IMR-90 (cell line): ENCODE measurements around the gene TMEM60. TPM values are rescaled to one million over a fixed set of nuclear protein-coding genes. Genes with fewer than 3 reads are reported as not detected.

Experiments
- ATAC-seq: fragments of 200-7000 bp; cut with Tn5 transposase; 2 replicates; pipeline ENCODE4 v1.9.1; 2020; ENCODE audit warnings: low read depth, mild to moderate bottlenecking, moderate library complexity
- BruUV-seq: library from RNA; stranded (reverse); fragments of 400-500 nt; replicated peaks from 2 replicates; lab custom pipeline; 2021; lab: Mats Ljungman, UMichigan
- CTCF ChIA-PET: fragments of 300-600 bp; formaldehyde crosslinking; extraction: SDS; loops from one replicate; lab custom pipeline; 2021; ENCODE audit warnings: antibody characterized with exemption; lab: Yijun Ruan, JAX
- POLR2A ChIA-PET: fragments of 300-600 bp; sonication (Branson Sonifier 250); formaldehyde crosslinking; loops from one replicate; lab custom pipeline; 2022; ENCODE audit warnings: antibody characterized with exemption; ENCODE audit not compliant: unreplicated experiment; lab: Charles Lee
- DNase-seq: peaks from one replicate; pipeline ENCODE4 v3.0.0; 2013
- H2AFZ ChIP-seq: replicated peaks from 2 replicates; pipeline ENCODE3; 2013; ENCODE audit warnings: low read length, mild to moderate bottlenecking; ENCODE audit not compliant: poor library complexity
- H2AK5ac ChIP-seq: 2 replicates; pipeline ENCODE4 v1.6.1; 2013; ENCODE audit warnings: low read depth, low read length, inconsistent platforms
- H2AK9ac ChIP-seq: replicated peaks from 2 replicates; pipeline ENCODE3; 2013; ENCODE audit warnings: mild to moderate bottlenecking, low read depth, low read length, moderate library complexity; ENCODE audit not compliant: poor library complexity
- H2BK120ac ChIP-seq: 2 replicates; pipeline ENCODE4 v1.6.1; 2013; ENCODE audit warnings: low read depth, low read length, inconsistent platforms
- H2BK15ac ChIP-seq: 3 replicates; pipeline ENCODE4 v1.6.1; 2013; ENCODE audit warnings: low read depth, low read length, inconsistent platforms
- H2BK20ac ChIP-seq: 2 replicates; pipeline ENCODE4 v1.6.1; 2013; ENCODE audit warnings: low read depth, mild to moderate bottlenecking, inconsistent platforms, low read length, moderate library complexity
- H2BK5ac ChIP-seq: 2 replicates; pipeline ENCODE4 v1.6.1; 2013; ENCODE audit warnings: mild to moderate bottlenecking, low read depth, low read length, inconsistent platforms; ENCODE audit not compliant: poor library complexity, severe bottlenecking
- H3K14ac ChIP-seq: replicated peaks from 2 replicates; pipeline ENCODE4 v1.6.1; 2013; ENCODE audit warnings: low read depth, low read length, inconsistent platforms
- H3K18ac ChIP-seq: 2 replicates; pipeline ENCODE4 v1.6.1; 2013; ENCODE audit warnings: low read depth, low read length, control low read depth
- H3K23ac ChIP-seq: 2 replicates; pipeline ENCODE4 v1.6.1; 2013; ENCODE audit warnings: low read depth, low read length, inconsistent platforms
- H3K27ac ChIP-seq: 2 replicates; pipeline ENCODE4 v1.5.1; 2013; ENCODE audit warnings: mild to moderate bottlenecking, control low read depth, low read length; ENCODE audit not compliant: insufficient read depth
- H3K27me3 ChIP-seq: 2 replicates; pipeline ENCODE4 v1.6.1; 2013; ENCODE audit warnings: low read length; ENCODE audit not compliant: control insufficient read depth, insufficient read depth
- H3K36me3 ChIP-seq: 2 replicates; pipeline ENCODE4 v1.6.1; 2013; ENCODE audit warnings: low read length, mixed read lengths; ENCODE audit not compliant: control insufficient read depth, insufficient read depth
- H3K4ac ChIP-seq: 2 replicates; pipeline ENCODE4 v1.6.1; 2013; ENCODE audit warnings: low read depth, low read length, inconsistent platforms
- H3K4me1 ChIP-seq: 2 replicates; pipeline ENCODE4 v1.6.1; 2013; ENCODE audit warnings: low read length, mixed read lengths; ENCODE audit not compliant: control insufficient read depth, insufficient read depth
- H3K4me2 ChIP-seq: 2 replicates; pipeline ENCODE4 v1.6.1; 2013; ENCODE audit warnings: low read depth, mild to moderate bottlenecking, control low read depth, low read length, moderate library complexity
- H3K4me3 ChIP-seq: 2 replicates; pipeline ENCODE4 v1.5.1; 2013; ENCODE audit warnings: low read depth, mild to moderate bottlenecking, control low read depth, low read length, moderate library complexity; ENCODE audit not compliant: insufficient read depth
- H3K56ac ChIP-seq: 2 replicates; pipeline ENCODE4 v1.6.1; 2013; ENCODE audit warnings: low read length, inconsistent platforms; ENCODE audit not compliant: insufficient read depth; ENCODE audit errors: extremely low read depth
- H3K79me1 ChIP-seq, 2 experiments: 2 replicates each; pipeline ENCODE4 v1.6.1; 2013; ENCODE audit warnings: low read length in 2 of 2, inconsistent platforms in 1 of 2, low read depth in 1 of 2
- H3K9ac ChIP-seq: 2 replicates; pipeline ENCODE4 v1.6.1; 2013; ENCODE audit warnings: low read depth, low read length, control low read depth
- H3K9me1 ChIP-seq: 2 replicates; pipeline ENCODE4 v1.6.1; 2013; ENCODE audit warnings: low read length, inconsistent platforms; ENCODE audit not compliant: insufficient read depth
- H3K9me3 ChIP-seq: 2 replicates; pipeline ENCODE4 v1.6.1; 2013; ENCODE audit warnings: low read length; ENCODE audit not compliant: control insufficient read depth, insufficient read depth
- H4K20me1 ChIP-seq: 2 replicates; pipeline ENCODE4 v1.6.1; 2013; ENCODE audit warnings: low read length, inconsistent platforms; ENCODE audit not compliant: insufficient read depth
- H4K5ac ChIP-seq: 2 replicates; pipeline ENCODE4 v1.6.1; 2013; ENCODE audit warnings: mild to moderate bottlenecking, low read depth, low read length, control low read depth
- H4K8ac ChIP-seq, 2 experiments: 2 replicates each; pipeline ENCODE4 v1.6.1; 2013; ENCODE audit warnings: low read depth in 2 of 2, low read length in 2 of 2, control low read depth in 1 of 2, inconsistent platforms in 1 of 2
- H4K91ac ChIP-seq: 2 replicates; pipeline ENCODE4 v1.6.1; 2013; ENCODE audit warnings: low read depth, low read length, inconsistent platforms; ENCODE audit not compliant: insufficient read depth
- BHLHE40 ChIP-seq: fragments of 150-350 bp; IDR thresholded peaks from 2 replicates; pipeline ENCODE4 v1.6.1; 2016; ENCODE audit warnings: mild to moderate bottlenecking, low read depth, low read length
- CEBPB ChIP-seq: IDR thresholded peaks from 2 replicates; pipeline ENCODE4 v1.6.1; 2012; ENCODE audit warnings: low read depth, low read length, improper control_type of control experiment
- CHD1 ChIP-seq: IDR thresholded peaks from 2 replicates; pipeline ENCODE4 v1.6.1; 2012; ENCODE audit warnings: low read depth, low read length, improper control_type of control experiment
- FOS ChIP-seq: fragments of 150-350 bp; IDR thresholded peaks from 2 replicates; pipeline ENCODE4 v1.6.1; 2016; ENCODE audit warnings: low read depth, low read length
- MAFK ChIP-seq: IDR thresholded peaks from 2 replicates; pipeline ENCODE4 v1.6.1; 2012; ENCODE audit warnings: low read depth, low read length, improper control_type of control experiment
- MXI1 ChIP-seq: IDR thresholded peaks from 2 replicates; pipeline ENCODE4 v1.6.1; 2012; ENCODE audit warnings: low read depth, mild to moderate bottlenecking, low read length, moderate library complexity, borderline replicate concordance
- NFE2L2 ChIP-seq: fragments of 150-350 bp; IDR thresholded peaks from 2 replicates; pipeline ENCODE4 v1.6.1; 2016; ENCODE audit warnings: low read depth, mild to moderate bottlenecking, low read length
- POLR2A ChIP-seq: IDR thresholded peaks from 2 replicates; pipeline ENCODE4 v1.6.1; 2012; ENCODE audit warnings: mild to moderate bottlenecking, low read depth, low read length
- RAD21 ChIP-seq: IDR thresholded peaks from 2 replicates; pipeline ENCODE4 v1.6.1; 2012; ENCODE audit warnings: low read length, improper control_type of control experiment
- RFX5 ChIP-seq: IDR thresholded peaks from 2 replicates; pipeline ENCODE4 v1.8.0; 2012; ENCODE audit warnings: low read depth, mild to moderate bottlenecking, low read length, moderate library complexity
- SMC3 ChIP-seq: fragments of 150-350 bp; IDR thresholded peaks from 2 replicates; pipeline ENCODE4 v1.6.1; 2016; ENCODE audit warnings: low read depth, mild to moderate bottlenecking, antibody characterized with exemption, low read length, moderate library complexity
- USF2 ChIP-seq: fragments of 150-350 bp; IDR thresholded peaks from 2 replicates; pipeline ENCODE4 v1.6.1; 2017; ENCODE audit warnings: mild to moderate bottlenecking, antibody characterized with exemption, low read length, low read depth
- WGBS, 2 experiments: methylation state at CpG; one replicate each; pipeline versions ENCODE4 v1.1.5 to v1.1.7; 2013; ENCODE audit warnings: missing lambda C conversion rate in 2 of 2; ENCODE audit not compliant: insufficient read length in 1 of 2; ENCODE audit errors: extremely low coverage in 2 of 2; 5-methylcytosine and 5-hydroxymethylcytosine counted together
- dilution Hi-C: fragments of 300-500 bp; cut with HindIII; formaldehyde crosslinking; loops from one replicate; pipeline ENCODE4 v1.14.3; 2018; ENCODE audit warnings: low sequenced_read_pairs; ENCODE audit not compliant: unreplicated experiment
- in situ Hi-C: fragments of 300-500 bp; cut with MboI; formaldehyde crosslinking; loops from 3 replicates; pipeline ENCODE4 v1.14.3; 2019; ENCODE audit warnings: low sequenced_read_pairs, inconsistent platforms, mixed read lengths
- intact Hi-C: fragments of 100-400 bp; cut with micrococcal nuclease; formaldehyde crosslinking; loops from 2 replicates; pipeline ENCODE4 v1.10.0; 2022
- polyA plus RNA-seq, 3 experiments: library from polyadenylated mRNA; depleted of rRNA; stranded (reverse); fragments of >200 nt; gene quantifications; 2 replicates each; pipeline ENCODE4 v1.2.3, GENCODE V29; 2012; ENCODE audit warnings: low replicate concordance in 1 of 3
- total RNA-seq: library from RNA; depleted of rRNA; stranded (reverse); fragments of >200 nt; gene quantifications from 2 replicates; pipeline ENCODE4 v1.2.3, GENCODE V29; 2012
- TF ChIP-seq, protein P1 (sequence below): conservative IDR thresholded peaks from 2 replicates; pipeline ENCODE4 v1.5.1; 2012; ENCODE audit warnings: mild to moderate bottlenecking, low read depth, low read length, improper control_type of control experiment

The TMEM60 gene
- total and polyA plus RNA-seq, 2 of the 4 experiments (the other 2 are of a cell fraction) = 9.9 to 17.2 TPM

DNA sequence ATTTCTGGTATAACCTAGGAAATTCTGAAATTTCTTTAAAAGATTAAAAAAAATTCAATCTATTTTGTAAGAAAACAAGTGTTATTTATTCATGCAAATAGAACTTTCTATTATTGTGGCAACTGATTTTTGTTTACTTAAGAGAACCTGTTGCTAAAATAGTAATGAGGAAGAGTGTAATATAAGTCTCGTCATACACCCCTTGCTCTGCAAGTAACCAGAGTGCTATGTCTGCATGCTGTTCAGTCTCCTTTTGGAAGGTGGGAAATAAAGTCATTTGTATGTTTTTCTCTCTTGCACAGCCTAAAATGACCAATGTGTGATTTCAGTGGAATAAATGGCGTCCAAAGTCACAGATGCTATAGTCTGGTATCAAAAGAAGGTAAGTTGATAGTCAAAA lies 41.7 kb upstream of the TMEM60 start (continued):
- no peak for TF ChIP-seq USF2
- no peak for TF ChIP-seq BHLHE40

- Histone ChIP-seq H3K4ac (no peak overlapping the region), H3K9me1 (no peaks in the 10 kb centered on the region), H3K56ac (no peak overlapping the region), H4K8ac (no peak overlapping the region; a peak in 1 of 4 replicates), H2BK120ac (no peak overlapping the region), H4K91ac (no peak overlapping the region; the same call in 1 of the 2 replicates), H3K4me2 (no peak overlapping the region), H3K23ac (0 out of 2 replicates have a peak overlapping the region, but pooled peaks have one; percentile 33), H3K9ac (no peak overlapping the region), H3K27ac (no peak overlapping the region), H3K27me3 (no peaks in the 10 kb centered on the region), H2AK5ac (no peak overlapping the region), H4K20me1 (no peaks in the 10 kb centered on the region), H2AFZ (no peak overlapping the region), H2AK9ac (no peak overlapping the region), H2BK5ac (no peak overlapping the region), H3K14ac (no peak overlapping the region), H3K79me1 (peaks cover 13 to 39% of the 10 kb centered on the region in 2 experiments; a peak in 3 of 4 replicates), H3K18ac (no peak overlapping the region), H4K5ac (no peak overlapping the region), H3K4me3 (no peak overlapping the region), H3K4me1 (peaks cover 7% of the 10 kb centered on the region), H2BK15ac (no peak overlapping the region), H2BK20ac (no peak overlapping the region), H3K36me3 (no peaks in the 10 kb centered on the region), H3K9me3 (no peaks in the 10 kb centered on the region)
- no peak for ATAC-seq
- no TSS peak for BruUV-seq
- no CpG with 5 or more reads among the region's 3 CpGs for WGBS, 2 experiments
- DNase-seq = no peak
- in situ Hi-C loops = no loop called here
- POLR2A ChIA-PET = no interaction called here
- intact Hi-C loops = no loop called here
- CTCF ChIA-PET = no interaction called here
- dilution Hi-C loops = no loop called here
- TF ChIP-seq NFE2L2 = no peak
- TF ChIP-seq, protein P1, sequence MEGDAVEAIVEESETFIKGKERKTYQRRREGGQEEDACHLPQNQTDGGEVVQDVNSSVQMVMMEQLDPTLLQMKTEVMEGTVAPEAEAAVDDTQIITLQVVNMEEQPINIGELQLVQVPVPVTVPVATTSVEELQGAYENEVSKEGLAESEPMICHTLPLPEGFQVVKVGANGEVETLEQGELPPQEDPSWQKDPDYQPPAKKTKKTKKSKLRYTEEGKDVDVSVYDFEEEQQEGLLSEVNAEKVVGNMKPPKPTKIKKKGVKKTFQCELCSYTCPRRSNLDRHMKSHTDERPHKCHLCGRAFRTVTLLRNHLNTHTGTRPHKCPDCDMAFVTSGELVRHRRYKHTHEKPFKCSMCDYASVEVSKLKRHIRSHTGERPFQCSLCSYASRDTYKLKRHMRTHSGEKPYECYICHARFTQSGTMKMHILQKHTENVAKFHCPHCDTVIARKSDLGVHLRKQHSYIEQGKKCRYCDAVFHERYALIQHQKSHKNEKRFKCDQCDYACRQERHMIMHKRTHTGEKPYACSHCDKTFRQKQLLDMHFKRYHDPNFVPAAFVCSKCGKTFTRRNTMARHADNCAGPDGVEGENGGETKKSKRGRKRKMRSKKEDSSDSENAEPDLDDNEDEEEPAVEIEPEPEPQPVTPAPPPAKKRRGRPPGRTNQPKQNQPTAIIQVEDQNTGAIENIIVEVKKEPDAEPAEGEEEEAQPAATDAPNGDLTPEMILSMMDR = no peak
- no peak for TF ChIP-seq SMC3
- TF ChIP-seq FOS = no peak
- no peak for TF ChIP-seq BHLHE40
- no peak for TF ChIP-seq CEBPB
- no peak for TF ChIP-seq POLR2A
- TF ChIP-seq CHD1 = no peak
- no peak for TF ChIP-seq MXI1
- no peak for TF ChIP-seq MAFK
- no peak for TF ChIP-seq RAD21
- no peak for TF ChIP-seq RFX5
- TF ChIP-seq USF2 = no peak
These were observed 40.8 kb upstream of the TMEM60 start for GRCh38 chr7:77838929-77839491.
